Peyer's patch (tissue), 4 donors: Measurements from ENCODE around the gene FSTL3.
"Not testable (repeated sequence)": the region's sequence is repeated elsewhere in the genome, so short reads cannot be mapped to it uniquely, and the experiment has no call there.

Source experiments
- POLR2A ChIP-seq, 2 donors: fragments of 450-650 bp; IDR thresholded peaks; one replicate each; pipeline ENCODE4 v1.5.1; 2017; ENCODE audit warnings: antibody characterized with exemption in 2 of 2, mild to moderate bottlenecking in 2 of 2, moderate library complexity in 2 of 2
- TF ChIP-seq, protein P1 (sequence below), 6 experiments: fragments of 450-650 bp in 4 of 6; fragments of 200-600 bp in 2 of 6; sonication (generic) in 1 of 6; IDR thresholded peaks; one replicate each; pipeline ENCODE4 v1.5.1; 2017 to 2019; ENCODE audit warnings: antibody characterized with exemption in 6 of 6, mild to moderate bottlenecking in 3 of 6, moderate library complexity in 1 of 6

GRCh38 chr19:729564-729963, 53.4 kb downstream of the FSTL3 start:
- TF ChIP-seq, protein P1, sequence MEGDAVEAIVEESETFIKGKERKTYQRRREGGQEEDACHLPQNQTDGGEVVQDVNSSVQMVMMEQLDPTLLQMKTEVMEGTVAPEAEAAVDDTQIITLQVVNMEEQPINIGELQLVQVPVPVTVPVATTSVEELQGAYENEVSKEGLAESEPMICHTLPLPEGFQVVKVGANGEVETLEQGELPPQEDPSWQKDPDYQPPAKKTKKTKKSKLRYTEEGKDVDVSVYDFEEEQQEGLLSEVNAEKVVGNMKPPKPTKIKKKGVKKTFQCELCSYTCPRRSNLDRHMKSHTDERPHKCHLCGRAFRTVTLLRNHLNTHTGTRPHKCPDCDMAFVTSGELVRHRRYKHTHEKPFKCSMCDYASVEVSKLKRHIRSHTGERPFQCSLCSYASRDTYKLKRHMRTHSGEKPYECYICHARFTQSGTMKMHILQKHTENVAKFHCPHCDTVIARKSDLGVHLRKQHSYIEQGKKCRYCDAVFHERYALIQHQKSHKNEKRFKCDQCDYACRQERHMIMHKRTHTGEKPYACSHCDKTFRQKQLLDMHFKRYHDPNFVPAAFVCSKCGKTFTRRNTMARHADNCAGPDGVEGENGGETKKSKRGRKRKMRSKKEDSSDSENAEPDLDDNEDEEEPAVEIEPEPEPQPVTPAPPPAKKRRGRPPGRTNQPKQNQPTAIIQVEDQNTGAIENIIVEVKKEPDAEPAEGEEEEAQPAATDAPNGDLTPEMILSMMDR (IDR thresholded peaks at IDR 0.05), result not testable (repeated sequence)
- not testable (repeated sequence) for TF ChIP-seq POLR2A (IDR thresholded peaks at IDR 0.05)
